NB4 (cell line): ENCODE results near the gene PRKG1.

ENCODE experiments used
- DNase-seq: peaks from one replicate; pipeline ENCODE4 v3.0.0; 2010; ENCODE audit warnings: low read depth
- H3K4me3 ChIP-seq: one replicate; pipeline ENCODE4 v1.5.1; 2011; ENCODE audit warnings: mild to moderate bottlenecking, low read depth, low read length, moderate library complexity
- CTCF ChIP-seq: IDR thresholded peaks from one replicate; pipeline ENCODE4 v1.5.1; 2012; ENCODE audit warnings: low read depth, low read length
- MYC ChIP-seq: IDR thresholded peaks from 2 replicates; pipeline ENCODE4 v1.6.1; 2011; ENCODE audit warnings: low read depth, low read length
- POLR2A ChIP-seq: IDR thresholded peaks from 2 replicates; pipeline ENCODE4 v1.6.1; 2011; ENCODE audit warnings: mild to moderate bottlenecking; ENCODE audit not compliant: insufficient read length; ENCODE audit errors: extremely low read depth
- TF ChIP-seq, protein P1 (sequence below): IDR thresholded peaks from 2 replicates; pipeline ENCODE4 v1.6.1; 2011; ENCODE audit warnings: low read depth, low read length

PRKG1 gene

GRCh38 chr10:51186361-51186760 is 112.1 kb downstream of the PRKG1 start:
- DNase-seq: no peak
- TF ChIP-seq MYC (no peak), POLR2A (no peak), CTCF (no peak)
- TF ChIP-seq, protein P1, sequence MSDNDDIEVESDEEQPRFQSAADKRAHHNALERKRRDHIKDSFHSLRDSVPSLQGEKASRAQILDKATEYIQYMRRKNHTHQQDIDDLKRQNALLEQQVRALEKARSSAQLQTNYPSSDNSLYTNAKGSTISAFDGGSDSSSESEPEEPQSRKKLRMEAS: no peak
- H3K4me3 ChIP-seq: no peak overlapping the region

- no peak overlapping the region for H3K4me3 ChIP-seq
- no peak for DNase-seq
- TF ChIP-seq MYC: no peak
Observed at GRCh38 chr10:51188008-51188407, 113.7 kb downstream of the PRKG1 start.

- TF ChIP-seq, protein P1: no peak
- TF ChIP-seq CTCF: no peak
- TF ChIP-seq POLR2A: no peak
- no peak for TF ChIP-seq MYC
- DNase-seq: no peak
- H3K4me3 ChIP-seq: no peak overlapping the region
Observed at GRCh38 chr10:51188866-51189265, 114.6 kb downstream of the PRKG1 start.

DNA sequence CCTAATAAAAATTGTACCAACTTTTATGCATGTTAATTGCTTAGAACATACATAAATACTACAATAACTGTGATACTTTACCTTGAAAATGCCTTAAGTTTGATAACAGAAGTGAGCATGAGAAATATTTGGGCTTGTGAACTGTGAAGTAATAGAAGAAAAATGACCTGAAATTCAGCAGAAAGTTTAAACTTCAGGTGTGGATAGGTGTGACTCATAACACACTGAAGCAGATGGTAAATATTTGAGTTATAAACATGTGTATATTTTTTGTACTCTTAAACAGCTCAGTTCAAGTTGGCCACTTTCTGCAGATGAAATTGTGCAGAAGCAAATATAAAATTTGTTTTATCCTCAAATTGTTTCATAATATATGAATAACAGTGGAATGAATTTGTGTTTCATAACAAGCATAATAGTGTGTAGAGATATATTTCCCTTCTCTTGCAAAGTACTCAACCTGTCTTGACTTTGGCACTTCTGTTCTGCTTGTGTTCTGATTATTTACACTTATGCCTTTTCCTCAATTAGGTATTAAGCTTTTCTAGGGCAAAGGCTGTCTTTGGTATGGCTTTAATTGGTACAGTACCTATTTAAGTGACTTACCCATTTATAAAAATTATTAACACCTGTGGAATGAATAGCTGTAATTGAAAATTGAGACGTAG is 122.4 kb downstream of the PRKG1 start:
- H3K4me3 ChIP-seq: no peak overlapping the region
- DNase-seq: no peak
- TF ChIP-seq, protein P1: no peak
- TF ChIP-seq POLR2A (no peak), MYC (no peak), CTCF (no peak)

GRCh38 chr10:51198170-51198569 is 123.9 kb downstream of the PRKG1 start:
- no peak overlapping the region for H3K4me3 ChIP-seq
- TF ChIP-seq, protein P1: no peak
- TF ChIP-seq MYC (no peak), POLR2A (no peak), CTCF (no peak)
- no peak for DNase-seq

DNA sequence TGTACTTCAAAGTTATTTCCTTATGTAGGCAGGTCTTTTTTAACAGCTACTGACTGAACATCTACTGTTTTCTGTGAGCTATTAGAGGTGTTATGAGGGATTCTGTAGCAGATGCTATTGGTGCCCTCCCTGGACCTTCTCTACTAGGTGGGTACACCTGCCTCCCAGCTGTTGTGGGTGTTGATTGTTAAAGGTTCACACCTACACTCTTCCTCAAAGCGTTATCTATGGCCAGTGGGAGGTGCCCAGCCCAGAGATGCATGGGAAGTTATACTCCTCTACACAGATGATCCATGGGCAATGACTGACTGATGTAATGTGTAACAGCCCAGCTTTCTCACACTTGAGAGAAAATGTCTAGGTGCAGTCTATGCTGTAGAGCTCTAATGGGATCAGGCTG is 127.7 kb downstream of the PRKG1 start:
- DNase-seq: no peak
- no peak overlapping the region for H3K4me3 ChIP-seq
- no peak for TF ChIP-seq MYC
- no peak for TF ChIP-seq CTCF
- TF ChIP-seq POLR2A: no peak
- TF ChIP-seq, protein P1: no peak
